ENCODE results near the gene FNBP1. TPM values are rescaled to one million over a fixed set of nuclear protein-coding genes. Genes with fewer than 3 reads are reported as not detected.
"Not testable (repeated sequence)": the region's sequence is repeated elsewhere in the genome, so short reads cannot be mapped to it uniquely, and the experiment has no call there.

Gene FNBP1
- total RNA-seq, 1 experiment from 2014 or later, result 80.7 TPM

GRCh38 chr9:129894120-129894823 is 148.7 kb downstream of the FNBP1 start:
- BruUV-seq (replicated peaks), result no TSS peak
- Histone ChIP-seq H3K27me3 (ENCODE audit: insufficient read depth, low read depth) (no peaks in the 10 kb centered on the region), H3K4me3 (no peak overlapping the region), H3K27ac (no peak overlapping the region), H2AFZ (no peak overlapping the region), H4K20me1 (ENCODE audit: insufficient read depth) (no peaks in the 10 kb centered on the region), H3F3A (ENCODE audit: insufficient read depth, low read depth) (peaks cover 18% of the 10 kb centered on the region; the same call in 1 of the 2 replicates), H3K4me2 (no peak overlapping the region), H3K9me2 (ENCODE audit: insufficient read depth) (no peaks in the 10 kb centered on the region), H3K9me3 (ENCODE audit: insufficient read depth, low read depth) (no peaks in the 10 kb centered on the region), H3K4me1 (replicated peaks; ENCODE audit: insufficient read depth) (peaks cover 10% of the 10 kb centered on the region), H3K79me2 (ENCODE audit: low read depth) (no peaks in the 10 kb centered on the region), H3K36me3 (ENCODE audit: low read depth) (0 out of 2 replicates have a peak, but pooled peaks cover 3% of the 10 kb centered on the region)
- intact Hi-C loops (cut with micrococcal nuclease; ENCODE audit: unreplicated experiment), result no loop called here
- TF ChIP-seq EZH2 (IDR thresholded peaks at IDR 0.05; ENCODE audit: low read depth) (no peak), CTCF (conservative IDR thresholded peaks at IDR 0.05) (no peak)
- POLR2A ChIA-PET (ENCODE audit: unreplicated experiment), result interaction anchor here (0.7 kb wide), 1 partner anchor 102 kb away, joined by 3 read pairs; no protein-coding TSS in a partner anchor
- CTCF ChIA-PET, result no interaction called here
- no peak for DNase-seq

GRCh38 chr9:129891569-129891968 is 151.4 kb downstream of the FNBP1 start:
- no peaks in the 10 kb centered on the region for H4K20me1 ChIP-seq (ENCODE audit: insufficient read depth)
- TF ChIP-seq CTCF (conservative IDR thresholded peaks at IDR 0.05) (no peak), EZH2 (IDR thresholded peaks at IDR 0.05; ENCODE audit: low read depth) (no peak)
- no peak overlapping the region for H3K27ac ChIP-seq
- no peaks in the 10 kb centered on the region for H3K79me2 ChIP-seq (ENCODE audit: low read depth)
- H3K36me3 ChIP-seq (ENCODE audit: low read depth), result 0 out of 2 replicates have a peak, but pooled peaks cover 3% of the 10 kb centered on the region
- no peak overlapping the region for H3K4me3 ChIP-seq
- ChIA-PET CTCF (no interaction called here), POLR2A (ENCODE audit: unreplicated experiment) (interaction anchor here (0.6 kb wide), 1 partner anchor 67 kb away, joined by 6 read pairs; no protein-coding TSS in a partner anchor)
- intact Hi-C loops (cut with micrococcal nuclease; ENCODE audit: unreplicated experiment), result no loop called here
- no peak overlapping the region for H3K4me2 ChIP-seq
- DNase-seq, result no peak
- peaks cover 18% of the 10 kb centered on the region for H3K4me1 ChIP-seq (replicated peaks; ENCODE audit: insufficient read depth)
- peaks cover 21% of the 10 kb centered on the region; the same call in 1 of the 2 replicates for H3F3A ChIP-seq (ENCODE audit: insufficient read depth, low read depth)
- BruUV-seq (replicated peaks), result no TSS peak
- no peaks in the 10 kb centered on the region for H3K27me3 ChIP-seq (ENCODE audit: insufficient read depth, low read depth)
- no peaks in the 10 kb centered on the region for H3K9me2 ChIP-seq (ENCODE audit: insufficient read depth)
- H3K9me3 ChIP-seq (ENCODE audit: insufficient read depth, low read depth), result no peaks in the 10 kb centered on the region
- no peak overlapping the region for H2AFZ ChIP-seq

- peaks cover 16% of the 10 kb centered on the region; the same call in 1 of the 2 replicates for H3F3A ChIP-seq (ENCODE audit: insufficient read depth, low read depth)
- H3K9me3 ChIP-seq (ENCODE audit: insufficient read depth, low read depth); H3K79me2 ChIP-seq (ENCODE audit: low read depth); DNase-seq; H3K4me3 ChIP-seq; BruUV-seq (replicated peaks); H3K27me3 ChIP-seq (ENCODE audit: insufficient read depth, low read depth); CTCF ChIA-PET; H3K9me2 ChIP-seq (ENCODE audit: insufficient read depth); H2AFZ ChIP-seq; H3K4me2 ChIP-seq; intact Hi-C loops (cut with micrococcal nuclease; ENCODE audit: unreplicated experiment); H3K36me3 ChIP-seq (ENCODE audit: low read depth); H3K27ac ChIP-seq; H4K20me1 ChIP-seq (ENCODE audit: insufficient read depth): not testable (repeated sequence)
- POLR2A ChIA-PET (ENCODE audit: unreplicated experiment), result interaction anchor here (0.6 to 0.7 kb wide), 2 partner anchors 67 to 161 kb away, joined by 4 to 6 read pairs; no protein-coding TSS in a partner anchor
- peaks cover 25% of the 10 kb centered on the region for H3K4me1 ChIP-seq (replicated peaks; ENCODE audit: insufficient read depth)
These were observed 152.2 kb downstream of the FNBP1 start for GRCh38 chr9:129890718-129891299.

All from PC-9 (cell line).